ENCODE results near the gene CHGA.

CHGA gene

GRCh38 chr14:92982956-92983355 is 60.0 kb downstream of the CHGA start:
- DNase-seq (ENCODE audit: low read depth in 2 of 2) = no peak

- DNase-seq (ENCODE audit: low read depth in 2 of 2) = no peak
Observed at GRCh38 chr14:92984082-92984788, 61.3 kb downstream of the CHGA start.
